Osteocyte (in vitro differentiated cells): ENCODE data around the gene LCN12. TPM values are rescaled to one million over a fixed set of nuclear protein-coding genes. Genes with fewer than 3 reads are reported as not detected.

ENCODE experiments used
- DNase-seq: peaks from one replicate; pipeline ENCODE4 v3.0.0; 2021; ENCODE audit warnings: mixed read lengths; ENCODE audit not compliant: unreplicated experiment; ENCODE audit errors: extremely low spot score
- H3K27ac Mint-ChIP-seq: one replicate; pipeline ENCODE4 v1.8.0; 2021; ENCODE audit warnings: mild to moderate bottlenecking, mixed read lengths; ENCODE audit not compliant: unreplicated experiment
- H3K27me3 Mint-ChIP-seq: one replicate; pipeline ENCODE4 v1.8.0; 2021; ENCODE audit warnings: mixed read lengths; ENCODE audit not compliant: unreplicated experiment
- H3K36me3 Mint-ChIP-seq: one replicate; pipeline ENCODE4 v1.8.0; 2021; ENCODE audit warnings: mixed read lengths; ENCODE audit not compliant: unreplicated experiment
- H3K4me1 Mint-ChIP-seq: one replicate; pipeline ENCODE4 v1.8.0; 2021; ENCODE audit warnings: mixed read lengths; ENCODE audit not compliant: unreplicated experiment
- H3K4me3 Mint-ChIP-seq: one replicate; pipeline ENCODE4 v1.8.0; 2021; ENCODE audit warnings: mild to moderate bottlenecking, moderate library complexity, mixed read lengths; ENCODE audit not compliant: unreplicated experiment
- H3K9me3 Mint-ChIP-seq: one replicate; pipeline ENCODE4 v1.8.0; 2021; ENCODE audit warnings: mixed read lengths; ENCODE audit not compliant: unreplicated experiment
- CTCF ChIP-seq: fragments of 200-600 bp; sonication (generic); IDR thresholded peaks from 2 replicates; pipeline ENCODE4 v1.5.0; 2021; ENCODE audit warnings: antibody characterized with exemption, mild to moderate bottlenecking, moderate library complexity
- total RNA-seq: library from RNA; stranded (reverse); gene quantifications from 2 replicates; pipeline ENCODE4 v1.2.1, GENCODE V29; 2021

LCN12 gene
- total RNA-seq, 1 donor from 2014 or later, result 1.4 TPM

DNA sequence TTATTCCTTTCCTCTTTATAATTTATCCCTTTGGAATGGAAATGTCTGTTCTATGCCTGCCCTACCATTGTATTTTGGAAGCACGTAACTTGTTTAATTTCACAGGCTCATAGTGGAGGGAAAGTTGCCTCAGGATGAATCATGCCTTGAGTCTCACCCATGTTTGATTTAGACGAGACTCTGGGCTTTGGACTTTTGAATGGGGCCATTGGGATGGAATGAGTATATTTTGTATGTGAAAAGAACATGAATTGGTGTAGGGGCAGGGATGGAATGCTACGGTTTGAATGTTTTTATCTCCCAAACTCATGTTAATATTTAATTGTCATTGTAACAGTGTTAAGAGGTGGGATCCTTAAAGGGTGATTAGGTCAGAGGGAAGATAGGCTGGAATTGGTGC lies 17.8 kb upstream of the LCN12 start:
- no peaks in the 10 kb centered on the region for H3K4me1 Mint-ChIP-seq
- peaks cover 12% of the 10 kb centered on the region for H3K36me3 Mint-ChIP-seq
- no peak for DNase-seq
- H3K27me3 Mint-ChIP-seq, result no peaks in the 10 kb centered on the region
- H3K27ac Mint-ChIP-seq, result no peak overlapping the region
- peaks cover 3% of the 10 kb centered on the region for H3K9me3 Mint-ChIP-seq
- TF ChIP-seq CTCF, result no peak
- H3K4me3 Mint-ChIP-seq, result no peak overlapping the region

GRCh38 chr9:136935651-136936050 lies 16.4 kb upstream of the LCN12 start:
- Mint-ChIP-seq H3K9me3 (peaks cover 3% of the 10 kb centered on the region), H3K4me3 (no peak overlapping the region), H3K27me3 (no peaks in the 10 kb centered on the region), H3K4me1 (no peaks in the 10 kb centered on the region), H3K27ac (no peak overlapping the region), H3K36me3 (peaks cover 15% of the 10 kb centered on the region)
- TF ChIP-seq CTCF, result no peak
- no peak for DNase-seq

DNA sequence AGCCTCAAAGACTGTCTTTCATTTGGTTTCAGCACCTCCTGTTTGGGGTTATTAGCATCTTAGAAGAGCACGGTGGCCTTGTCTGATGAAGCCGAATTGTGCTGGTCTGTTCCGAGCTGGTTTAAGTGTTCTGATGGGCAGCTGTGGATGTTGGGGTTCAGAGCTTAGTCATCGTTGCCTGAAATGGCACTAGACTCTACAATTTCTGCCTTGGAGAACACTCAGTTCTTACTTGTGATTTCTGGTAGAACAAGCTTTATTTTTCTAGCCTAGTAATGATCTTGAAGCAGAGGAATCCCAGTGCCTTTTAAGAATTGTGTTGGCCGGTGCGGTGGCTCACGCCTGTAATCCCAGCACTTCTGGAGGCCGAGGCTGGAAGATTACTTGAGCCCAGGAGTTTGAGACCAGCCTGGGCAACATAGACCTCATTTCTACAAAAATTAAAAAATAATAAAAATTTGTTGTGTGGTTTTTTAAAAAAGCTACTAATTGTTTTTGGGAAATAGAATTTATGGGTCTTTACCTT lies 15.4 kb upstream of the LCN12 start:
- TF ChIP-seq CTCF, result no peak

GRCh38 chr9:136937186-136938001 lies 14.7 kb upstream of the LCN12 start:
- Mint-ChIP-seq H3K27me3 (no peaks in the 10 kb centered on the region), H3K9me3 (no peaks in the 10 kb centered on the region), H3K4me1 (no peaks in the 10 kb centered on the region), H3K27ac (no peak overlapping the region), H3K4me3 (no peak overlapping the region), H3K36me3 (peaks cover 20% of the 10 kb centered on the region)
- DNase-seq, result no peak
- TF ChIP-seq CTCF, result no peak

More for the DNA sequence above, 15.4 kb upstream of the LCN12 start:
- Mint-ChIP-seq H3K9me3 (peaks cover 2% of the 10 kb centered on the region), H3K27me3 (no peaks in the 10 kb centered on the region), H3K27ac (no peak overlapping the region), H3K4me1 (no peaks in the 10 kb centered on the region), H3K4me3 (no peak overlapping the region), H3K36me3 (peaks cover 18% of the 10 kb centered on the region)
- DNase-seq, result no peak

GRCh38 chr9:136939431-136939995 lies 12.6 kb upstream of the LCN12 start:
- H3K9me3 Mint-ChIP-seq, result no peaks in the 10 kb centered on the region
- peak; percentile 79 for DNase-seq
- peaks cover 20% of the 10 kb centered on the region for H3K36me3 Mint-ChIP-seq
- no peak overlapping the region for H3K27ac Mint-ChIP-seq
- H3K27me3 Mint-ChIP-seq, result no peaks in the 10 kb centered on the region
- no peaks in the 10 kb centered on the region for H3K4me1 Mint-ChIP-seq
- no peak overlapping the region for H3K4me3 Mint-ChIP-seq
- TF ChIP-seq CTCF, result no peak
